Measurements from ENCODE around the gene INPP5A. TPM values are rescaled to one million over a fixed set of nuclear protein-coding genes. Genes with fewer than 3 reads are reported as not detected.

Gene INPP5A
- total RNA-seq, 1 experiment from 2014 or later, result 12.3 TPM

- intact Hi-C loops (cut with micrococcal nuclease), result no loop called here
- H3K79me2 ChIP-seq (ENCODE audit: insufficient read depth, low read length), result no peaks in the 10 kb centered on the region
- RAD21 ChIA-PET (ENCODE audit: low non-redundant PET in 1 of 2, low total read pairs in 2 of 2, uncharacterized antibody in 2 of 2, unreplicated experiment in 2 of 2), result no interaction called here
- no peak overlapping the region for H3K4me3 ChIP-seq (replicated peaks in 1 of 2; ENCODE audit: low read depth in 1 of 2, low read length in 2 of 2)
- H3K4me1 ChIP-seq (ENCODE audit: control insufficient read depth in 1 of 2, insufficient read depth in 2 of 2, low read length in 2 of 2), result no peaks in the 10 kb centered on the region
- H3K36me3 ChIP-seq (ENCODE audit: control insufficient read depth in 1 of 2, insufficient read depth in 2 of 2, low read length in 2 of 2), result no peaks in the 10 kb centered on the region
- DNase-seq (ENCODE audit: low read depth, low spot score), result no peak
- no peak overlapping the region for H3K9ac ChIP-seq (ENCODE audit: low read length)
- CTCF ChIA-PET, result no interaction called here
- no peak overlapping the region for H2AFZ ChIP-seq (ENCODE audit: low read depth, low read length, poor library complexity, severe bottlenecking)
- H3K27me3 ChIP-seq (ENCODE audit: insufficient read depth, low read length), result no peaks in the 10 kb centered on the region
- TF ChIP-seq REST (IDR thresholded peaks at IDR 0.05; ENCODE audit: low read depth) (no peak), POLR2AphosphoS5 (IDR thresholded peaks at IDR 0.05; ENCODE audit: low read depth, low read length) (no peak), EZH2 (IDR thresholded peaks at IDR 0.05) (no peak), ELF1 (IDR thresholded peaks at IDR 0.05; ENCODE audit: borderline replicate concordance, low read depth) (no peak), EGR1 (IDR thresholded peaks at IDR 0.05; ENCODE audit: low read depth) (no peak), JUND (IDR thresholded peaks at IDR 0.05) (no peak), ZFX (IDR thresholded peaks at IDR 0.05) (no peak)
- TF ChIP-seq, protein P1, sequence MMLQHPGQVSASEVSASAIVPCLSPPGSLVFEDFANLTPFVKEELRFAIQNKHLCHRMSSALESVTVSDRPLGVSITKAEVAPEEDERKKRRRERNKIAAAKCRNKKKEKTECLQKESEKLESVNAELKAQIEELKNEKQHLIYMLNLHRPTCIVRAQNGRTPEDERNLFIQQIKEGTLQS (IDR thresholded peaks at IDR 0.05), result no peak
- BruUV-seq (replicated peaks), result no TSS peak
- H3K9me2 ChIP-seq (ENCODE audit: insufficient read depth), result no peaks in the 10 kb centered on the region
- H3K9me3 ChIP-seq (ENCODE audit: control insufficient read depth in 1 of 2, insufficient read depth in 1 of 2, low read depth in 1 of 2, low read length in 2 of 2), result no peaks in the 10 kb centered on the region
- POLR2A ChIA-PET, result no interaction called here
- ATAC-seq, result no peak
- no peak overlapping the region for H3K27ac ChIP-seq (ENCODE audit: low read depth, low read length)
- no peak overlapping the region for H3K4me2 ChIP-seq (ENCODE audit: low read length)
- H4K20me1 ChIP-seq (ENCODE audit: insufficient read depth), result no peaks in the 10 kb centered on the region
Measured at GRCh38 chr10:132798876-132799275, 261.3 kb downstream of the INPP5A start.

DNA sequence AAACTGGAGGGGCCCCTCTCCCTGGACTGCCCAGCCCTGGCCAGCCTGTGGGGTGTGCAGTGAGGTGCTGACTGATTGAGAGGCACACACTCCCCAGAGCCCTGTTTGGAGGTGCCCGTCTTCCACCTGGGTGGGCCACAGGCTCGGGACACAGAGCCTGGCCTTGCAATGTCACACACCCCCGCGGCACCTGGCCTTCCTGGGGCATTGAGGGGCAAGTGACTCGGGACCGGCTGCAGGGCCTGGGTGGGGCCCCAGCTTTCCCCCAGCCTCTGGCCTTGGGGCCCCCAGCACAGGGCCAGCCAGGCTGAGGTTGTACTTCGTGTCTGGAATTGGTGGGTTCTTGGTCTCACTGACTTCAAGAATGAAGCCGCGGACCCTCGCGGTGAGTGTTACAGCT, 262.3 kb downstream of the INPP5A start:
- Histone ChIP-seq H3K4me2 (ENCODE audit: low read length) (no peak overlapping the region), H3K79me2 (ENCODE audit: insufficient read depth, low read length) (no peaks in the 10 kb centered on the region), H3K9ac (ENCODE audit: low read length) (no peak overlapping the region), H3K36me3 (ENCODE audit: control insufficient read depth in 1 of 2, insufficient read depth in 2 of 2, low read length in 2 of 2) (no peaks in the 10 kb centered on the region), H3K4me3 (replicated peaks in 1 of 2; ENCODE audit: low read depth in 1 of 2, low read length in 2 of 2) (no peak overlapping the region), H3K27me3 (ENCODE audit: insufficient read depth, low read length) (no peaks in the 10 kb centered on the region), H3K27ac (ENCODE audit: low read depth, low read length) (no peak overlapping the region), H3K4me1 (ENCODE audit: control insufficient read depth in 1 of 2, insufficient read depth in 2 of 2, low read length in 2 of 2) (no peaks in the 10 kb centered on the region), H4K20me1 (ENCODE audit: insufficient read depth) (no peaks in the 10 kb centered on the region), H3K9me3 (ENCODE audit: control insufficient read depth in 1 of 2, insufficient read depth in 1 of 2, low read depth in 1 of 2, low read length in 2 of 2) (no peaks in the 10 kb centered on the region), H3K9me2 (ENCODE audit: insufficient read depth) (no peaks in the 10 kb centered on the region), H2AFZ (ENCODE audit: low read depth, low read length, poor library complexity, severe bottlenecking) (no peak overlapping the region)
- ChIA-PET CTCF (no interaction called here), POLR2A (no interaction called here), RAD21 (ENCODE audit: low non-redundant PET in 1 of 2, low total read pairs in 2 of 2, uncharacterized antibody in 2 of 2, unreplicated experiment in 2 of 2) (no interaction called here)
- no TSS peak for BruUV-seq (replicated peaks)
- intact Hi-C loops (cut with micrococcal nuclease), result no loop called here
- DNase-seq (ENCODE audit: low read depth, low spot score) (no peak), ATAC-seq (no peak)
- no peak for TF ChIP-seq CBX3 (IDR thresholded peaks at IDR 0.05; ENCODE audit: low read depth)
- no peak for TF ChIP-seq EZH2phosphoT487 (IDR thresholded peaks at IDR 0.05; ENCODE audit: borderline replicate concordance)
- TF ChIP-seq ELF1 (IDR thresholded peaks at IDR 0.05; ENCODE audit: borderline replicate concordance, low read depth), result no peak
- no peak for TF ChIP-seq ZBTB33 (IDR thresholded peaks at IDR 0.05; ENCODE audit: extremely low read depth, insufficient replicate concordance, low read length)
- no peak for TF ChIP-seq JUND (IDR thresholded peaks at IDR 0.05)
- no peak for TF ChIP-seq RAD21 (IDR thresholded peaks at IDR 0.05; ENCODE audit: low read depth)
- TF ChIP-seq MAX (IDR thresholded peaks at IDR 0.05), result no peak
- TF ChIP-seq TCF7L2 (IDR thresholded peaks at IDR 0.05; ENCODE audit: borderline replicate concordance, extremely low read depth, insufficient read depth, insufficient read length), result no peak
